Gastroesophageal sphincter (tissue), 2 donors: ENCODE results near the gene GIMAP8.

Experiments
- EP300 ChIP-seq: sonication (generic); formaldehyde crosslinking; IDR thresholded peaks from one replicate; pipeline ENCODE4 v1.6.1; 2017; ENCODE audit warnings: antibody characterized with exemption, mild to moderate bottlenecking
- POLR2A ChIP-seq, 2 donors: fragments of 450-650 bp; IDR thresholded peaks; one replicate each; pipeline ENCODE4 v1.6.1; 2017; ENCODE audit warnings: antibody characterized with exemption in 2 of 2, mild to moderate bottlenecking in 2 of 2, moderate library complexity in 1 of 2

DNA sequence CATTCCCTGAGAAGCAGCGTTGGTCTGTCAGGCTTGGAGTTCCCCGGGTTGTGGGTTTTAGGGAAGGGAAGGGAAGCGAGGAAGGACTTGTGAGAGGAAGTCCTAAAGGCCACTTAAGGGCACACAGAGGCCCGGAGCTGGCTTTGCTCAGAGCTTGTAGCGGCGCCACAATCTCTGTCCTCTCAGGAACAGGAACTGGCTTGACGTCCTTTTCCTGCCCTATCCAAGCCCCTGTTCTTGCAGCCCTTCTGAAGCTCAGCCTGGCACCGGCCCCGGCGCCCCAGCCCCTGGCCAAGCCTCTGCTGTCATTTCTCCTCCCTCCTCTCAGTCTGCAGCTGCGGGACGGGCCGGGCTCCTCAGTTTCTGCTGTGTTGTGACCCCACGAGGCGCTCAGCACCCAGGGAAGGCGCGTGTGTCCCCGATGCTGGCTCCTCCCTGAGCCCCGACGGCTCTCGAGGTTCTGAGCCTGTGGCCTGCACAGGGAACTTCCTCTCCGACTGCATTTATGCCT lies at the start of gene GIMAP8:
- TF ChIP-seq POLR2A (IDR thresholded peaks at IDR 0.05) (peak; percentile 19 to 23), EP300 (no peak)
